Esophagus muscularis mucosa (tissue), 4 donors: ENCODE results near the gene ZBTB7B.

ENCODE experiments used
- CTCF ChIP-seq, 3 experiments: fragments of 200-600 bp in 2 of 3; fragments of 450-650 bp in 1 of 3; sonication (generic) in 2 of 3; IDR thresholded peaks; one replicate each; pipeline ENCODE4 v1.5.1; 2017 to 2019; ENCODE audit warnings: antibody characterized with exemption in 3 of 3, mild to moderate bottlenecking in 2 of 3, moderate library complexity in 1 of 3
- EP300 ChIP-seq: sonication (generic); formaldehyde crosslinking; IDR thresholded peaks from one replicate; pipeline ENCODE4 v1.6.1; 2017; ENCODE audit warnings: antibody characterized with exemption
- POLR2A ChIP-seq: fragments of 450-650 bp; IDR thresholded peaks from one replicate; pipeline ENCODE4 v1.6.1; 2017; ENCODE audit warnings: antibody characterized with exemption, moderate library complexity, mild to moderate bottlenecking, low read depth

- TF ChIP-seq POLR2A (no peak), CTCF (IDR thresholded peaks at IDR 0.05) (no peak), EP300 (no peak)
Observed at GRCh38 chr1:155001425-155001674, 1.3 kb upstream of the ZBTB7B start.
